Liver (tissue), 3 donors: Measurements from ENCODE around the gene FURIN.
"Not testable (repeated sequence)": the region's sequence is repeated elsewhere in the genome, so short reads cannot be mapped to it uniquely, and the experiment has no call there.

Experiments used
- RAD21 ChIP-seq, 2 donors: IDR thresholded peaks; 2 replicates each; pipeline ENCODE4 v1.6.1; 2016; ENCODE audit warnings: antibody characterized with exemption in 2 of 2, mild to moderate bottlenecking in 2 of 2
- TF ChIP-seq, protein P1 (sequence below): fragments of 150-350 bp; IDR thresholded peaks from 2 replicates; pipeline ENCODE4 v1.5.1; 2017; ENCODE audit warnings: improper control_type of control experiment, low read depth, low read length; ENCODE audit not compliant: missing input control
- TF ChIP-seq, protein P2 (sequence below): IDR thresholded peaks from 2 replicates; pipeline ENCODE4 v1.6.1; 2016; ENCODE audit warnings: antibody characterized with exemption, mild to moderate bottlenecking
- donor health status: healthy.
- donor health status: healthy.

DNA sequence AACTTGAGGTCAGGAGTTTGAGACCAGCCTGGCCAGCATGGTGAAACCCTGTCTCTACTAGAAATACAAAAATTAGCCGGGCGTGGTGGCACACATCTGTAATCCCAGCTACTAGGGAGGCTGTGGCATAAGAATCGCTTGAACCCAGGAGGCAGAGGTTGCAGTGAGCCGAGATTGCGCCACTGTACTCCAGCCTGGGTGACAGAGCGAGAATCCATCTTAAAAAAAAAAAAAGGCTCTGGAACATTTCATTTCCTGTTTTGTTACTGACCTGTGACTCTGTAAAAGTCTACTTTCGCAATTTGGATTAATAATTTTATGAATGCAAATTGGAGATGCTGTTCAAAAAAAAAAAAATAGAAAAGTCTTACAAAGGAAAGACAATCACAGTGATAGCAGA is 59.7 kb downstream of the FURIN start:
- not testable (repeated sequence) for TF ChIP-seq RAD21 (IDR thresholded peaks at IDR 0.05)
- TF ChIP-seq, protein P1, sequence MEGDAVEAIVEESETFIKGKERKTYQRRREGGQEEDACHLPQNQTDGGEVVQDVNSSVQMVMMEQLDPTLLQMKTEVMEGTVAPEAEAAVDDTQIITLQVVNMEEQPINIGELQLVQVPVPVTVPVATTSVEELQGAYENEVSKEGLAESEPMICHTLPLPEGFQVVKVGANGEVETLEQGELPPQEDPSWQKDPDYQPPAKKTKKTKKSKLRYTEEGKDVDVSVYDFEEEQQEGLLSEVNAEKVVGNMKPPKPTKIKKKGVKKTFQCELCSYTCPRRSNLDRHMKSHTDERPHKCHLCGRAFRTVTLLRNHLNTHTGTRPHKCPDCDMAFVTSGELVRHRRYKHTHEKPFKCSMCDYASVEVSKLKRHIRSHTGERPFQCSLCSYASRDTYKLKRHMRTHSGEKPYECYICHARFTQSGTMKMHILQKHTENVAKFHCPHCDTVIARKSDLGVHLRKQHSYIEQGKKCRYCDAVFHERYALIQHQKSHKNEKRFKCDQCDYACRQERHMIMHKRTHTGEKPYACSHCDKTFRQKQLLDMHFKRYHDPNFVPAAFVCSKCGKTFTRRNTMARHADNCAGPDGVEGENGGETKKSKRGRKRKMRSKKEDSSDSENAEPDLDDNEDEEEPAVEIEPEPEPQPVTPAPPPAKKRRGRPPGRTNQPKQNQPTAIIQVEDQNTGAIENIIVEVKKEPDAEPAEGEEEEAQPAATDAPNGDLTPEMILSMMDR = not testable (repeated sequence)
- TF ChIP-seq, protein P2, sequence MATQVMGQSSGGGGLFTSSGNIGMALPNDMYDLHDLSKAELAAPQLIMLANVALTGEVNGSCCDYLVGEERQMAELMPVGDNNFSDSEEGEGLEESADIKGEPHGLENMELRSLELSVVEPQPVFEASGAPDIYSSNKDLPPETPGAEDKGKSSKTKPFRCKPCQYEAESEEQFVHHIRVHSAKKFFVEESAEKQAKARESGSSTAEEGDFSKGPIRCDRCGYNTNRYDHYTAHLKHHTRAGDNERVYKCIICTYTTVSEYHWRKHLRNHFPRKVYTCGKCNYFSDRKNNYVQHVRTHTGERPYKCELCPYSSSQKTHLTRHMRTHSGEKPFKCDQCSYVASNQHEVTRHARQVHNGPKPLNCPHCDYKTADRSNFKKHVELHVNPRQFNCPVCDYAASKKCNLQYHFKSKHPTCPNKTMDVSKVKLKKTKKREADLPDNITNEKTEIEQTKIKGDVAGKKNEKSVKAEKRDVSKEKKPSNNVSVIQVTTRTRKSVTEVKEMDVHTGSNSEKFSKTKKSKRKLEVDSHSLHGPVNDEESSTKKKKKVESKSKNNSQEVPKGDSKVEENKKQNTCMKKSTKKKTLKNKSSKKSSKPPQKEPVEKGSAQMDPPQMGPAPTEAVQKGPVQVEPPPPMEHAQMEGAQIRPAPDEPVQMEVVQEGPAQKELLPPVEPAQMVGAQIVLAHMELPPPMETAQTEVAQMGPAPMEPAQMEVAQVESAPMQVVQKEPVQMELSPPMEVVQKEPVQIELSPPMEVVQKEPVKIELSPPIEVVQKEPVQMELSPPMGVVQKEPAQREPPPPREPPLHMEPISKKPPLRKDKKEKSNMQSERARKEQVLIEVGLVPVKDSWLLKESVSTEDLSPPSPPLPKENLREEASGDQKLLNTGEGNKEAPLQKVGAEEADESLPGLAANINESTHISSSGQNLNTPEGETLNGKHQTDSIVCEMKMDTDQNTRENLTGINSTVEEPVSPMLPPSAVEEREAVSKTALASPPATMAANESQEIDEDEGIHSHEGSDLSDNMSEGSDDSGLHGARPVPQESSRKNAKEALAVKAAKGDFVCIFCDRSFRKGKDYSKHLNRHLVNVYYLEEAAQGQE = not testable (repeated sequence)
